Loucy (cell line): ENCODE measurements around the gene MCEMP1.

Experiments
- H2AFZ ChIP-seq: fragments of 200-600 bp; sonication (generic); 2 replicates; pipeline ENCODE4 v1.6.0; 2016; ENCODE audit warnings: antibody characterized with exemption, mild to moderate bottlenecking, low read length, moderate library complexity
- H3F3A ChIP-seq: fragments of 200-600 bp; 2 replicates; pipeline ENCODE4 v1.6.0; 2016; ENCODE audit warnings: antibody characterized with exemption, low read depth, mild to moderate bottlenecking
- H3K27me3 ChIP-seq: fragments of 200-600 bp; sonication (generic); 2 replicates; pipeline ENCODE4 v1.6.1; 2014; ENCODE audit warnings: low read length, mild to moderate bottlenecking; ENCODE audit not compliant: insufficient read depth, poor library complexity, severe bottlenecking
- H3K36me3 ChIP-seq: fragments of 200-600 bp; sonication (generic); 2 replicates; pipeline ENCODE4 v1.6.1; 2016; ENCODE audit warnings: low read length; ENCODE audit not compliant: insufficient read depth
- H3K4me1 ChIP-seq: fragments of 200-600 bp; sonication (generic); 2 replicates; pipeline ENCODE4 v1.5.1; 2014; ENCODE audit warnings: low read length, mild to moderate bottlenecking; ENCODE audit not compliant: insufficient read depth, poor library complexity, severe bottlenecking
- H3K4me2 ChIP-seq: fragments of 200-600 bp; sonication (generic); 2 replicates; pipeline ENCODE4 v1.6.0; 2014; ENCODE audit warnings: antibody characterized with exemption, low read length, low read depth, mild to moderate bottlenecking; ENCODE audit not compliant: poor library complexity, severe bottlenecking
- H3K4me3 ChIP-seq: fragments of 200-600 bp; sonication (generic); 2 replicates; pipeline ENCODE4 v1.5.1; 2014; ENCODE audit warnings: low read length, mild to moderate bottlenecking, mixed read lengths; ENCODE audit not compliant: poor library complexity, severe bottlenecking
- H3K79me2 ChIP-seq: fragments of 200-600 bp; sonication (generic); 2 replicates; pipeline ENCODE4 v1.6.1; 2014; ENCODE audit warnings: low read length; ENCODE audit not compliant: insufficient read depth
- H3K9ac ChIP-seq: fragments of 200-600 bp; sonication (generic); 2 replicates; pipeline ENCODE4 v1.6.0; 2014; ENCODE audit warnings: mild to moderate bottlenecking, low read depth, low read length, moderate library complexity; ENCODE audit not compliant: poor library complexity, severe bottlenecking
- H3K9me2 ChIP-seq: fragments of 200-600 bp; sonication (generic); replicated peaks from 2 replicates; pipeline ENCODE4 v1.6.1; 2016; ENCODE audit warnings: low read depth, low read length, mixed read lengths
- H3K9me3 ChIP-seq: fragments of 200-600 bp; sonication (generic); 2 replicates; pipeline ENCODE4 v1.6.1; 2014; ENCODE audit warnings: mild to moderate bottlenecking, antibody characterized with exemption, low read length, low read depth; ENCODE audit not compliant: insufficient read depth
- H4K20me1 ChIP-seq: fragments of 200-600 bp; sonication (generic); 2 replicates; pipeline ENCODE4 v1.6.0; 2014; ENCODE audit warnings: antibody characterized with exemption, low read length, mild to moderate bottlenecking; ENCODE audit not compliant: insufficient read depth, poor library complexity, severe bottlenecking
- CTCF ChIP-seq: fragments of 200-600 bp; sonication (generic); conservative IDR thresholded peaks from 2 replicates; pipeline ENCODE4 v1.5.1; 2014; ENCODE audit warnings: mild to moderate bottlenecking, antibody characterized with exemption, low read length
- EZH2phosphoT487 ChIP-seq: fragments of 200-600 bp; IDR thresholded peaks from 2 replicates; pipeline ENCODE4 v1.6.1; 2018; ENCODE audit warnings: antibody characterized with exemption, mild to moderate bottlenecking, moderate library complexity, borderline replicate concordance

The MCEMP1 gene

GRCh38 chr19:7725791-7726190, 48.9 kb downstream of the MCEMP1 start:
- H3K4me1 ChIP-seq, result no peaks in the 10 kb centered on the region
- TF ChIP-seq EZH2phosphoT487 (no peak), CTCF (no peak)
- H3K36me3 ChIP-seq, result no peaks in the 10 kb centered on the region
- no peak overlapping the region for H2AFZ ChIP-seq
- no peaks in the 10 kb centered on the region for H3K79me2 ChIP-seq
- H3K9me2 ChIP-seq, result no peaks in the 10 kb centered on the region
- no peak overlapping the region for H3K4me2 ChIP-seq
- no peak overlapping the region for H3K9ac ChIP-seq
- H3F3A ChIP-seq, result no peaks in the 10 kb centered on the region
- H3K27me3 ChIP-seq, result no peaks in the 10 kb centered on the region
- no peaks in the 10 kb centered on the region for H3K9me3 ChIP-seq
- H4K20me1 ChIP-seq, result no peaks in the 10 kb centered on the region
- H3K4me3 ChIP-seq, result no peak overlapping the region

GRCh38 chr19:7729211-7729610, 52.3 kb downstream of the MCEMP1 start:
- Histone ChIP-seq H3K9ac (no peak overlapping the region), H3K4me1 (no peaks in the 10 kb centered on the region), H3K36me3 (no peaks in the 10 kb centered on the region), H3K4me3 (no peak overlapping the region), H3K4me2 (no peak overlapping the region), H3F3A (no peaks in the 10 kb centered on the region), H3K9me3 (no peaks in the 10 kb centered on the region), H3K27me3 (no peaks in the 10 kb centered on the region), H3K79me2 (no peaks in the 10 kb centered on the region), H4K20me1 (no peaks in the 10 kb centered on the region), H3K9me2 (no peaks in the 10 kb centered on the region), H2AFZ (no peak overlapping the region)
- TF ChIP-seq EZH2phosphoT487 (no peak), CTCF (no peak)
